GM12878 (cell line): ENCODE measurements around the gene STARD8.

Experiments
- DPF2 ChIP-seq: fragments of 450-650 bp; IDR thresholded peaks from 2 replicates; pipeline ENCODE4 v1.6.1; 2017; ENCODE audit warnings: mild to moderate bottlenecking
- ESRRA ChIP-seq: IDR thresholded peaks from 2 replicates; pipeline ENCODE4 v1.6.1; 2012; ENCODE audit warnings: mild to moderate bottlenecking, low read length, improper control_type of control experiment
- FOXK2 ChIP-seq: fragments of 450-650 bp; IDR thresholded peaks from 2 replicates; pipeline ENCODE4 v1.6.1; 2017; ENCODE audit warnings: mild to moderate bottlenecking, moderate library complexity
- POLR2AphosphoS2 ChIP-seq: IDR thresholded peaks from 2 replicates; pipeline ENCODE4 v1.6.1; 2011; ENCODE audit warnings: low read depth, mild to moderate bottlenecking, low read length, improper control_type of control experiment, moderate library complexity
- TF ChIP-seq, protein P1 (sequence below), 3 experiments: IDR thresholded peaks in 2 of 3; conservative IDR thresholded peaks in 1 of 3; 2 replicates each; pipeline ENCODE4 v1.5.1; 2011; ENCODE audit warnings: low read depth in 3 of 3, low read length in 3 of 3, mild to moderate bottlenecking in 3 of 3, control low read depth in 2 of 3, moderate library complexity in 2 of 3, inconsistent platforms in 1 of 3, mixed read lengths in 1 of 3; ENCODE audit not compliant: control insufficient read depth in 2 of 3, insufficient read depth in 1 of 3; ENCODE audit errors: extremely low read depth in 1 of 3
- TF ChIP-seq, protein P2 (sequence below): IDR thresholded peaks from 2 replicates; pipeline ENCODE4 v1.6.1; 2011; ENCODE audit warnings: low read depth, mild to moderate bottlenecking, low read length, moderate library complexity, borderline replicate concordance; ENCODE audit errors: extremely low read depth

GRCh38 chrX:68758671-68759070, 111.2 kb downstream of the STARD8 start:
- TF ChIP-seq, protein P1, sequence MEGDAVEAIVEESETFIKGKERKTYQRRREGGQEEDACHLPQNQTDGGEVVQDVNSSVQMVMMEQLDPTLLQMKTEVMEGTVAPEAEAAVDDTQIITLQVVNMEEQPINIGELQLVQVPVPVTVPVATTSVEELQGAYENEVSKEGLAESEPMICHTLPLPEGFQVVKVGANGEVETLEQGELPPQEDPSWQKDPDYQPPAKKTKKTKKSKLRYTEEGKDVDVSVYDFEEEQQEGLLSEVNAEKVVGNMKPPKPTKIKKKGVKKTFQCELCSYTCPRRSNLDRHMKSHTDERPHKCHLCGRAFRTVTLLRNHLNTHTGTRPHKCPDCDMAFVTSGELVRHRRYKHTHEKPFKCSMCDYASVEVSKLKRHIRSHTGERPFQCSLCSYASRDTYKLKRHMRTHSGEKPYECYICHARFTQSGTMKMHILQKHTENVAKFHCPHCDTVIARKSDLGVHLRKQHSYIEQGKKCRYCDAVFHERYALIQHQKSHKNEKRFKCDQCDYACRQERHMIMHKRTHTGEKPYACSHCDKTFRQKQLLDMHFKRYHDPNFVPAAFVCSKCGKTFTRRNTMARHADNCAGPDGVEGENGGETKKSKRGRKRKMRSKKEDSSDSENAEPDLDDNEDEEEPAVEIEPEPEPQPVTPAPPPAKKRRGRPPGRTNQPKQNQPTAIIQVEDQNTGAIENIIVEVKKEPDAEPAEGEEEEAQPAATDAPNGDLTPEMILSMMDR (IDR thresholded peaks at IDR 0.05 in 2 of 3, conservative IDR thresholded peaks at IDR 0.05 in 1 of 3; ENCODE audit: control insufficient read depth in 2 of 3, extremely low read depth in 1 of 3, insufficient read depth in 1 of 3, low read depth in 3 of 3, low read length in 3 of 3): no peak
- TF ChIP-seq DPF2 (no peak), FOXK2 (no peak), POLR2AphosphoS2 (no peak), ESRRA (no peak)
- TF ChIP-seq, protein P2, sequence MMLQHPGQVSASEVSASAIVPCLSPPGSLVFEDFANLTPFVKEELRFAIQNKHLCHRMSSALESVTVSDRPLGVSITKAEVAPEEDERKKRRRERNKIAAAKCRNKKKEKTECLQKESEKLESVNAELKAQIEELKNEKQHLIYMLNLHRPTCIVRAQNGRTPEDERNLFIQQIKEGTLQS: no peak
